ENCODE data around the gene TBKBP1. TPM values are rescaled to one million over a fixed set of nuclear protein-coding genes. Genes with fewer than 3 reads are reported as not detected.

Gene TBKBP1
- total RNA-seq, 4 donors from 2014 or later, result 1.8 to 6.4 (median 4.4) TPM

DNA sequence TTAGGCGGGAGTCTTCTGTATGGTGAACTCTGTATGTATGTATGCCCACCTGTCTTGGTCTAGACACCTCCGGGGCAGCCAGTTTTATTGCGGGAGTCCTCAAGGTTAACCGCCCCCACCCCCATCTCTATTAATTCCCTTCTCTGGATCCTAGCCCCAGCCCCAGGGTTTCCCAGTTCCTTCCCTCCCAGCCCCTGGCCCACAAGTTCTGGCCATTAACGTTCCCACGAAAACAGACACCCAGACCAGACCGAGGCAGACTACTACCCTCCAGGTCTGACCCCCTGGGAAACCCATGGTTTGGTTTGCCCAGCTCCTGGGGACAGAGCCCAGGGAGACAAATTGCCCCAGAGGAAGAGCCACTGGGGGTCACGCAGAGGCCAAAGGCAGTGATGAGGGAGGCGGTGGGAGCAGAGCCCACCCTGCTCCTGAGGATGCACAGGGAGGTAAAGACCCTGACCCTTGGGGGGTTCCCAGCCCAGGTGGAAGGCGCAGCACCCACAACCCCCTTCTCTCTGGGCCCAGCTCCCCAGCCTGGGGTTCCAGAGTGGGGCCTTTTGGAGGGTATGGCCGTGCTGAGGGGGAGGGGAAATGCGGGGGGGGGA is 8.5 kb downstream of the TBKBP1 start:
- intact Hi-C loops (cut with DNase I; ENCODE audit: low total_unique reads), result no loop called here
- no peak for TF ChIP-seq EP300 (IDR thresholded peaks at IDR 0.05; ENCODE audit: low read depth)
- no peak for TF ChIP-seq POLR2A (IDR thresholded peaks at IDR 0.05)
- TF ChIP-seq, protein P1, sequence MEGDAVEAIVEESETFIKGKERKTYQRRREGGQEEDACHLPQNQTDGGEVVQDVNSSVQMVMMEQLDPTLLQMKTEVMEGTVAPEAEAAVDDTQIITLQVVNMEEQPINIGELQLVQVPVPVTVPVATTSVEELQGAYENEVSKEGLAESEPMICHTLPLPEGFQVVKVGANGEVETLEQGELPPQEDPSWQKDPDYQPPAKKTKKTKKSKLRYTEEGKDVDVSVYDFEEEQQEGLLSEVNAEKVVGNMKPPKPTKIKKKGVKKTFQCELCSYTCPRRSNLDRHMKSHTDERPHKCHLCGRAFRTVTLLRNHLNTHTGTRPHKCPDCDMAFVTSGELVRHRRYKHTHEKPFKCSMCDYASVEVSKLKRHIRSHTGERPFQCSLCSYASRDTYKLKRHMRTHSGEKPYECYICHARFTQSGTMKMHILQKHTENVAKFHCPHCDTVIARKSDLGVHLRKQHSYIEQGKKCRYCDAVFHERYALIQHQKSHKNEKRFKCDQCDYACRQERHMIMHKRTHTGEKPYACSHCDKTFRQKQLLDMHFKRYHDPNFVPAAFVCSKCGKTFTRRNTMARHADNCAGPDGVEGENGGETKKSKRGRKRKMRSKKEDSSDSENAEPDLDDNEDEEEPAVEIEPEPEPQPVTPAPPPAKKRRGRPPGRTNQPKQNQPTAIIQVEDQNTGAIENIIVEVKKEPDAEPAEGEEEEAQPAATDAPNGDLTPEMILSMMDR (IDR thresholded peaks at IDR 0.05), result no peak
- TF ChIP-seq POLR2AphosphoS5 (IDR thresholded peaks at IDR 0.05), result no peak
- H3K9me3 ChIP-seq, result no peaks in the 10 kb centered on the region

GRCh38 chr17:47703191-47703591 is 9.2 kb downstream of the TBKBP1 start:
- intact Hi-C loops (cut with DNase I; ENCODE audit: low total_unique reads), result no loop called here
- H3K4me1 ChIP-seq, result peaks cover 0 to 35% (median 6%) of the 10 kb centered on the region in 4 donors
- TF ChIP-seq POLR2AphosphoS5 (IDR thresholded peaks at IDR 0.05) (no peak), EP300 (IDR thresholded peaks at IDR 0.05; ENCODE audit: low read depth) (no peak), POLR2A (IDR thresholded peaks at IDR 0.05) (no peak)
- TF ChIP-seq, protein P1 (IDR thresholded peaks at IDR 0.05), result no peak
- in situ Hi-C loops (cut with MboI; ENCODE audit: low pct_ligation_motif_present in 1 of 4, low pct_unique_long_range_greater_than_20kb in 1 of 4, low sequenced_read_pairs in 3 of 4), result no loop called here
- H3K4me3 ChIP-seq, result no peak overlapping the region
- DNase-seq, result peak; percentile 27
- H3K9me3 ChIP-seq, result no peaks in the 10 kb centered on the region
- H3K27me3 ChIP-seq, result no peaks in the 10 kb centered on the region
- no peak overlapping the region for H3K27ac ChIP-seq
- 65 to 68% methylated on average over 11 to 15 of the region's 15 CpGs for WGBS, 2 donors (ENCODE audit: low coverage in 1 of 2)
- H3K36me3 ChIP-seq, result no peaks in the 10 kb centered on the region

More for the DNA sequence above, 8.5 kb downstream of the TBKBP1 start:
- 78 to 100% methylated on average over 1 to 11 of the region's 12 CpGs for WGBS, 2 donors (ENCODE audit: low coverage in 1 of 2)
- H3K36me3 ChIP-seq, result no peaks in the 10 kb centered on the region
- no peak overlapping the region for H3K27ac ChIP-seq
- no peak for DNase-seq
- peaks cover 0 to 28% (median 6%) of the 10 kb centered on the region in 4 donors for H3K4me1 ChIP-seq
- in situ Hi-C loops (cut with MboI; ENCODE audit: low pct_ligation_motif_present in 1 of 4, low pct_unique_long_range_greater_than_20kb in 1 of 4, low sequenced_read_pairs in 3 of 4), result no loop called here
- H3K4me3 ChIP-seq, result no peak overlapping the region
- no peaks in the 10 kb centered on the region for H3K27me3 ChIP-seq

- intact Hi-C loops (cut with DNase I; ENCODE audit: low total_unique reads), result no loop called here
- WGBS, 2 donors (ENCODE audit: low coverage in 1 of 2), result 64 to 87% methylated on average over 3 to 5 of the region's 5 CpGs
- no peak overlapping the region for H3K4me3 ChIP-seq
- no peak for DNase-seq
- no peaks in the 10 kb centered on the region for H3K27me3 ChIP-seq
- no peak overlapping the region for H3K27ac ChIP-seq
- H3K36me3 ChIP-seq, result no peaks in the 10 kb centered on the region
- H3K9me3 ChIP-seq, result no peaks in the 10 kb centered on the region
- in situ Hi-C loops (cut with MboI; ENCODE audit: low pct_ligation_motif_present in 1 of 4, low pct_unique_long_range_greater_than_20kb in 1 of 4, low sequenced_read_pairs in 3 of 4), result no loop called here
- TF ChIP-seq EP300 (IDR thresholded peaks at IDR 0.05; ENCODE audit: low read depth), result no peak
- TF ChIP-seq, protein P1 (IDR thresholded peaks at IDR 0.05), result no peak
- TF ChIP-seq POLR2A (IDR thresholded peaks at IDR 0.05), result no peak
- no peak for TF ChIP-seq POLR2AphosphoS5 (IDR thresholded peaks at IDR 0.05)
- H3K4me1 ChIP-seq, result peaks cover 0 to 36% (median 6%) of the 10 kb centered on the region in 4 donors
Measured at GRCh38 chr17:47703671-47704070, 9.7 kb downstream of the TBKBP1 start.

DNA sequence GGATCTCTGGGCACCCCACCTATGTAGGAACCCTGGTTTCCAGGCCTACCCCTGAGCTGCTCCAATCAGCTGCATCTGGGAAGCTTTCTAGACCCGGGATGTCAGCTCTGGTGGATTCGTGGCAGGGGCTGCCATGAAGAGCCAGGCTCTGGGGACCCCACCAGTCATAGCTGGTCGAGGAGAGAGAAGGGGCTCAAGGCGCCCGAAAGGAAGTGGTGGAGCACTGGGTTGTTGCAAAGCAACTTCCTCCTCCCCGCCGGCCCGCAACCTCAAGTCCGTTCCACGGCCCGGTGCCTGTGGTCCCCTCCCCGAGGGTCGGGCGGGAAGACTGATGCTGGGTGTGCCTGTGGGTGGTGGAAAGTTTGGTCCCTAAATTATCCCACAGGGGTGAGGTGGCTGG is 10.2 kb downstream of the TBKBP1 start:
- 61% methylated on average over 14 of the region's 14 CpGs; no CpG with 5 or more reads in 1 of the 2 donors for WGBS, 2 donors (ENCODE audit: low coverage in 1 of 2)

More for the DNA sequence above, 10.2 kb downstream of the TBKBP1 start:
- Histone ChIP-seq H3K27me3 (no peaks in the 10 kb centered on the region), H3K9me3 (no peaks in the 10 kb centered on the region), H3K4me3 (no peak overlapping the region), H3K36me3 (no peaks in the 10 kb centered on the region), H3K27ac (no peak overlapping the region), H3K4me1 (peaks cover 0 to 38% (median 6%) of the 10 kb centered on the region in 4 donors)
- intact Hi-C loops (cut with DNase I; ENCODE audit: low total_unique reads), result no loop called here
- in situ Hi-C loops (cut with MboI; ENCODE audit: low pct_ligation_motif_present in 1 of 4, low pct_unique_long_range_greater_than_20kb in 1 of 4, low sequenced_read_pairs in 3 of 4), result no loop called here
- DNase-seq, result peak; percentile 29
- no peak for TF ChIP-seq POLR2A (IDR thresholded peaks at IDR 0.05)
- TF ChIP-seq POLR2AphosphoS5 (IDR thresholded peaks at IDR 0.05), result no peak

All from transverse colon (tissue), 4 donors.